Measurements from ENCODE around the gene DNAJB9.

GRCh38 chr7:108605559-108606201 is 36.0 kb downstream of the DNAJB9 start:
- TF ChIP-seq POLR2A (IDR thresholded peaks at IDR 0.05) (no peak), CTCF (IDR thresholded peaks at IDR 0.05) (no peak)

All from body of pancreas (tissue), 4 donors.